Colon (tissue), 2 donors: ENCODE measurements around the gene XXYLT1.

ENCODE experiments used
- FAIRE-seq: peaks from 2 replicates; lab custom pipeline; 2012; peaks lifted over from hg19 to GRCh38; lab: Jason Lieb, UNC
- donor health status: control.
- donor health status: control.

The XXYLT1 gene

GRCh38 chr3:195168009-195168762 is 102.8 kb downstream of the XXYLT1 start:
- FAIRE-seq, result no peak

- no peak for FAIRE-seq
Measured at GRCh38 chr3:195165790-195166189, 105.2 kb downstream of the XXYLT1 start.

GRCh38 chr3:195165265-195165609 is 105.7 kb downstream of the XXYLT1 start:
- FAIRE-seq, result no peak

- no peak for FAIRE-seq
Measured at GRCh38 chr3:195164573-195165264, 106.2 kb downstream of the XXYLT1 start.

GRCh38 chr3:195163719-195164572 is 107.0 kb downstream of the XXYLT1 start:
- FAIRE-seq, result no peak

GRCh38 chr3:195162816-195163215 is 108.1 kb downstream of the XXYLT1 start:
- no peak for FAIRE-seq

- no peak for FAIRE-seq
Measured at GRCh38 chr3:195162033-195162669, 108.8 kb downstream of the XXYLT1 start.

GRCh38 chr3:195160908-195161434 is 110.0 kb downstream of the XXYLT1 start:
- FAIRE-seq, result no peak

GRCh38 chr3:195160257-195160898 is 110.6 kb downstream of the XXYLT1 start:
- FAIRE-seq, result no peak

GRCh38 chr3:195159814-195160165 is 111.2 kb downstream of the XXYLT1 start:
- no peak for FAIRE-seq

- FAIRE-seq, result no peak
Measured at GRCh38 chr3:195159117-195159813, 111.7 kb downstream of the XXYLT1 start.

GRCh38 chr3:195156286-195156890 is 114.6 kb downstream of the XXYLT1 start:
- no peak for FAIRE-seq

- FAIRE-seq, result no peak
Measured at GRCh38 chr3:195155570-195156241, 115.3 kb downstream of the XXYLT1 start.

- FAIRE-seq, result no peak
Measured at GRCh38 chr3:195154793-195155535, 116.0 kb downstream of the XXYLT1 start.

GRCh38 chr3:195154111-195154791 is 116.7 kb downstream of the XXYLT1 start:
- no peak for FAIRE-seq

GRCh38 chr3:195153653-195154052 is 117.3 kb downstream of the XXYLT1 start:
- FAIRE-seq, result no peak

- no peak for FAIRE-seq
Measured at GRCh38 chr3:195153130-195153529, 117.8 kb downstream of the XXYLT1 start.

- no peak for FAIRE-seq
Measured at GRCh38 chr3:195151866-195152541, 119.0 kb downstream of the XXYLT1 start.
